Nephron (organoid): ENCODE measurements around the gene FILIP1.

ENCODE experiments used
- H3K27ac Mint-ChIP-seq, 3 experiments: 2 replicates each; pipeline ENCODE4 v1.8.0; 2020; ENCODE audit warnings: mixed read lengths in 3 of 3, mild to moderate bottlenecking in 2 of 3, moderate library complexity in 1 of 3
- H3K27me3 Mint-ChIP-seq: 2 replicates; pipeline ENCODE4 v1.8.0; 2021; ENCODE audit warnings: low read depth, mild to moderate bottlenecking, moderate library complexity, mixed read lengths
- H3K36me3 Mint-ChIP-seq: 2 replicates; pipeline ENCODE4 v1.8.0; 2020; ENCODE audit warnings: low read depth, mixed read lengths
- H3K4me1 Mint-ChIP-seq: 2 replicates; pipeline ENCODE4 v1.8.0; 2020; ENCODE audit warnings: mixed read lengths
- H3K4me3 Mint-ChIP-seq, 3 experiments: 2 replicates each; pipeline ENCODE4 v1.8.0; 2020; ENCODE audit warnings: mild to moderate bottlenecking in 3 of 3, mixed read lengths in 3 of 3, moderate library complexity in 2 of 3
- H3K9me3 Mint-ChIP-seq: 2 replicates; pipeline ENCODE4 v1.8.0; 2020; ENCODE audit warnings: mixed read lengths
- CTCF ChIP-seq, 3 experiments: fragments of 200-600 bp; sonication (generic); IDR thresholded peaks; one replicate each; pipeline ENCODE4 v1.5.0; 2021; ENCODE audit warnings: antibody characterized with exemption in 3 of 3; ENCODE audit not compliant: unreplicated experiment in 3 of 3

Gene FILIP1

GRCh38 chr6:75463061-75463460 is 30.5 kb downstream of the FILIP1 start:
- Mint-ChIP-seq H3K36me3 (no peaks in the 10 kb centered on the region), H3K4me3 (no peak overlapping the region), H3K4me1 (peaks cover 27% of the 10 kb centered on the region), H3K27me3 (peaks cover 4% of the 10 kb centered on the region), H3K27ac (no peak overlapping the region), H3K9me3 (no peaks in the 10 kb centered on the region)
- TF ChIP-seq CTCF (IDR thresholded peaks at IDR 0.05; ENCODE audit: unreplicated experiment in 3 of 3): no peak

- Mint-ChIP-seq H3K36me3 (no peaks in the 10 kb centered on the region), H3K27me3 (no peaks in the 10 kb centered on the region), H3K4me1 (peaks cover 26% of the 10 kb centered on the region), H3K4me3 (no peak overlapping the region), H3K27ac (peak overlapping the region in 1 of 3 experiments; percentile 85), H3K9me3 (no peaks in the 10 kb centered on the region)
- TF ChIP-seq CTCF (IDR thresholded peaks at IDR 0.05; ENCODE audit: unreplicated experiment in 3 of 3): no peak
Measured at GRCh38 chr6:75460681-75461080, 32.9 kb downstream of the FILIP1 start.

GRCh38 chr6:75458895-75459294 is 34.7 kb downstream of the FILIP1 start:
- peak overlapping the region in 2 of 3 experiments; percentile 64 to 68 for H3K27ac Mint-ChIP-seq
- no peaks in the 10 kb centered on the region for H3K27me3 Mint-ChIP-seq
- no peak overlapping the region for H3K4me3 Mint-ChIP-seq
- H3K9me3 Mint-ChIP-seq: no peaks in the 10 kb centered on the region
- TF ChIP-seq CTCF (IDR thresholded peaks at IDR 0.05; ENCODE audit: unreplicated experiment in 3 of 3): no peak
- H3K36me3 Mint-ChIP-seq: no peaks in the 10 kb centered on the region
- peaks cover 17% of the 10 kb centered on the region for H3K4me1 Mint-ChIP-seq

GRCh38 chr6:75450903-75451302 is 42.7 kb downstream of the FILIP1 start:
- H3K36me3 Mint-ChIP-seq: no peaks in the 10 kb centered on the region
- TF ChIP-seq CTCF (IDR thresholded peaks at IDR 0.05; ENCODE audit: unreplicated experiment in 3 of 3): no peak
- H3K4me1 Mint-ChIP-seq: no peaks in the 10 kb centered on the region
- H3K27me3 Mint-ChIP-seq: no peaks in the 10 kb centered on the region
- peaks cover 3% of the 10 kb centered on the region for H3K9me3 Mint-ChIP-seq
- H3K4me3 Mint-ChIP-seq: no peak overlapping the region
- no peak overlapping the region for H3K27ac Mint-ChIP-seq

GRCh38 chr6:75449630-75450206 is 43.9 kb downstream of the FILIP1 start:
- TF ChIP-seq CTCF (IDR thresholded peaks at IDR 0.05; ENCODE audit: unreplicated experiment in 3 of 3): no peak
- Mint-ChIP-seq H3K27me3 (no peaks in the 10 kb centered on the region), H3K9me3 (peaks cover 3% of the 10 kb centered on the region), H3K4me1 (peaks cover 4% of the 10 kb centered on the region), H3K4me3 (no peak overlapping the region), H3K36me3 (no peaks in the 10 kb centered on the region), H3K27ac (no peak overlapping the region)

- no peak for TF ChIP-seq CTCF (IDR thresholded peaks at IDR 0.05; ENCODE audit: unreplicated experiment in 3 of 3)
- Mint-ChIP-seq H3K4me1 (peaks cover 4% of the 10 kb centered on the region), H3K27ac (no peak overlapping the region), H3K27me3 (no peaks in the 10 kb centered on the region), H3K9me3 (peaks cover 3% of the 10 kb centered on the region), H3K4me3 (no peak overlapping the region), H3K36me3 (no peaks in the 10 kb centered on the region)
Measured at GRCh38 chr6:75446241-75446880, 47.2 kb downstream of the FILIP1 start.
